NCI-H82 treated with DMSO at 0.1 percent for 48 hours (cell line): ENCODE results near the gene SHQ1.
A peak's percentile ranks its signal among the peaks of the same experiment; 100 is the strongest.
"Not testable (repeated sequence)": the region's sequence is repeated elsewhere in the genome, so short reads cannot be mapped to it uniquely, and the experiment has no call there.

ENCODE experiments used
- DNase-seq: peaks from one replicate; lab custom pipeline; 2025; ENCODE audit not compliant: unreplicated experiment; lab: John Stamatoyannopoulos, UW

The SHQ1 gene

GRCh38 chr3:72802001-72802400 lies 46.2 kb downstream of the SHQ1 start:
- no peak for DNase-seq

GRCh38 chr3:72800869-72801268 lies 47.4 kb downstream of the SHQ1 start:
- no peak for DNase-seq

GRCh38 chr3:72798552-72799195 lies 49.6 kb downstream of the SHQ1 start:
- peak; percentile 13 for DNase-seq

- DNase-seq, result no peak
Measured at GRCh38 chr3:72797773-72798543, 50.3 kb downstream of the SHQ1 start.

- no peak for DNase-seq
Measured at GRCh38 chr3:72794079-72794478, 54.2 kb downstream of the SHQ1 start.

GRCh38 chr3:72791161-72791560 lies 57.1 kb downstream of the SHQ1 start:
- DNase-seq, result no peak

GRCh38 chr3:72789786-72790185 lies 58.5 kb downstream of the SHQ1 start:
- DNase-seq, result no peak

- not testable (repeated sequence) for DNase-seq
Measured at GRCh38 chr3:72788232-72788631, 60.0 kb downstream of the SHQ1 start.

- no peak for DNase-seq
Measured at GRCh38 chr3:72786668-72787067, 61.6 kb downstream of the SHQ1 start.

GRCh38 chr3:72784226-72784625 lies 64.0 kb downstream of the SHQ1 start:
- no peak for DNase-seq

- no peak for DNase-seq
Measured at GRCh38 chr3:72782521-72782920, 65.7 kb downstream of the SHQ1 start.

- DNase-seq, result no peak
Measured at GRCh38 chr3:72769758-72770540, 78.3 kb downstream of the SHQ1 start.

- DNase-seq, result no peak
Measured at GRCh38 chr3:72768936-72769335, 79.3 kb downstream of the SHQ1 start.

- no peak for DNase-seq
Measured at GRCh38 chr3:72768481-72768880, 79.8 kb downstream of the SHQ1 start.

GRCh38 chr3:72768006-72768441 lies 80.2 kb downstream of the SHQ1 start:
- DNase-seq, result no peak

- DNase-seq, result no peak
Measured at GRCh38 chr3:72766866-72767265, 81.4 kb downstream of the SHQ1 start.

GRCh38 chr3:72763751-72764440 lies 84.3 kb downstream of the SHQ1 start:
- no peak for DNase-seq

GRCh38 chr3:72761410-72761809 lies 86.8 kb downstream of the SHQ1 start:
- no peak for DNase-seq

GRCh38 chr3:72760225-72760624 lies 88.0 kb downstream of the SHQ1 start:
- DNase-seq, result no peak

GRCh38 chr3:72756900-72757299 lies 91.3 kb downstream of the SHQ1 start:
- no peak for DNase-seq

GRCh38 chr3:72754582-72754981 lies 93.7 kb downstream of the SHQ1 start:
- DNase-seq, result no peak
